Transverse colon (tissue), 4 donors: ENCODE results near the gene CLDN9. TPM values are rescaled to one million over a fixed set of nuclear protein-coding genes. Genes with fewer than 3 reads are reported as not detected.
"Not testable (repeated sequence)": the region's sequence is repeated elsewhere in the genome, so short reads cannot be mapped to it uniquely, and the experiment has no call there.

Source experiments
- DNase-seq: peaks from one replicate; pipeline ENCODE4 v3.0.0-alpha.2; 2019
- H3K27ac ChIP-seq, 4 donors: fragments of 200-600 bp; sonication (generic); 2 replicates each; pipeline ENCODE4 v1.5.1; 2016 to 2018; ENCODE audit warnings: inconsistent platforms in 4 of 4
- H3K27me3 ChIP-seq: fragments of 200-600 bp; sonication (generic); 2 replicates; pipeline ENCODE4 v1.5.1; 2017; ENCODE audit warnings: inconsistent platforms
- H3K36me3 ChIP-seq, 4 donors: fragments of 200-600 bp; sonication (generic); 2 replicates each; pipeline ENCODE4 v1.5.1; 2017 to 2019; ENCODE audit warnings: inconsistent platforms in 4 of 4
- H3K4me1 ChIP-seq, 4 donors: fragments of 200-600 bp; sonication (generic); 2 replicates each; pipeline ENCODE4 v1.5.1; 2017 to 2020; ENCODE audit warnings: inconsistent platforms in 4 of 4
- H3K4me3 ChIP-seq, 4 donors: fragments of 200-600 bp; sonication (generic); 1 replicate in 1 of 4; 2 replicates in 3 of 4; pipeline versions ENCODE4 v1.5.1 to v1.6.1; 2017 to 2019; ENCODE audit warnings: inconsistent platforms in 4 of 4
- H3K9me3 ChIP-seq, 2 donors: fragments of 200-600 bp; sonication (generic); 2 replicates each; pipeline ENCODE4 v1.5.1; 2017 to 2019; ENCODE audit warnings: inconsistent platforms in 2 of 2
- EP300 ChIP-seq: sonication (generic); formaldehyde crosslinking; IDR thresholded peaks from one replicate; pipeline ENCODE4 v1.6.1; 2017; ENCODE audit warnings: antibody characterized with exemption, low read depth
- POLR2A ChIP-seq: fragments of 450-650 bp; IDR thresholded peaks from one replicate; pipeline ENCODE4 v1.6.1; 2016; ENCODE audit warnings: antibody characterized with exemption, mild to moderate bottlenecking, moderate library complexity
- POLR2AphosphoS5 ChIP-seq, 3 donors: sonication (generic); formaldehyde crosslinking; IDR thresholded peaks; one replicate each; pipeline ENCODE4 v1.6.1; 2016; ENCODE audit warnings: antibody characterized with exemption in 3 of 3
- WGBS, 2 donors: methylation state at CpG; one replicate each; pipeline ENCODE4 v1.1.5; 2018; ENCODE audit warnings: low coverage in 1 of 2; 5-methylcytosine and 5-hydroxymethylcytosine counted together
- in situ Hi-C, 4 donors: fragments of 200-750 bp; cut with MboI; loops; one replicate each; pipeline versions ENCODE4 v1.15.0 to v1.15.1; 2017; ENCODE audit warnings: low sequenced_read_pairs in 3 of 4, low pct_ligation_motif_present in 1 of 4, low pct_unique_long_range_greater_than_20kb in 1 of 4
- intact Hi-C: fragments of 100-400 bp; cut with DNase I; formaldehyde crosslinking; loops from one replicate; pipeline ENCODE4 v1.15.1; 2023; ENCODE audit warnings: low total_unique reads
- total RNA-seq, 4 donors: library from RNA; depleted of rRNA; stranded (reverse); fragments of >200 nt; gene quantifications; one replicate each; pipeline ENCODE4 v1.1.0, GENCODE V29; 2016
- TF ChIP-seq, protein P1 (sequence below), 5 experiments: fragments of 200-600 bp in 3 of 5; fragments of 450-650 bp in 2 of 5; sonication (generic) in 3 of 5; IDR thresholded peaks; 1 replicate in 2 of 5; 2 replicates in 3 of 5; pipeline ENCODE4 v1.5.1; 2016 to 2017; ENCODE audit warnings: antibody characterized with exemption in 5 of 5, inconsistent platforms in 3 of 5, mild to moderate bottlenecking in 2 of 5, moderate library complexity in 1 of 5

Gene CLDN9
- total RNA-seq, 4 donors from 2014 or later, result 0.55 to 1.1 TPM; not detected in 2

DNA sequence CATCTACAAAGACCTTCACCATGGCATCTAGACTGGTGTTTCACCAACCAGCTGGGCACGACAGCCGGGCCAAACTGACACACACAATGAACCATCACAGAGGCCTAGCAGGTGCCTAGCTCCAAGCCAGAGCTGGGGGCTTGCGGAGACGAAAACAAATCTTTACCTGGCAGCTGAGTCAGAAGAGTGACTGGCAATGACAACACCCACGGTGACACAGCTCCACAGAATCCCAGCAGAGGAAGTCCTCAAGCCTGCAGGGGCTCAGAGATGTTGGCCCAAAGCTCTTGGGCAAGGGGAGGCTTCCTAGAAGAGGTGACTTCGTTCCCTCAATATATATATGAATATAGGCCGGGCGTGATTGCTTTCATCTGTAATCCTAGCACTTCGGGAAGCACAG, 38.8 kb downstream of the CLDN9 start:
- TF ChIP-seq EP300 (no peak), POLR2AphosphoS5 (IDR thresholded peaks at IDR 0.05) (no peak), POLR2A (no peak)
- TF ChIP-seq, protein P1, sequence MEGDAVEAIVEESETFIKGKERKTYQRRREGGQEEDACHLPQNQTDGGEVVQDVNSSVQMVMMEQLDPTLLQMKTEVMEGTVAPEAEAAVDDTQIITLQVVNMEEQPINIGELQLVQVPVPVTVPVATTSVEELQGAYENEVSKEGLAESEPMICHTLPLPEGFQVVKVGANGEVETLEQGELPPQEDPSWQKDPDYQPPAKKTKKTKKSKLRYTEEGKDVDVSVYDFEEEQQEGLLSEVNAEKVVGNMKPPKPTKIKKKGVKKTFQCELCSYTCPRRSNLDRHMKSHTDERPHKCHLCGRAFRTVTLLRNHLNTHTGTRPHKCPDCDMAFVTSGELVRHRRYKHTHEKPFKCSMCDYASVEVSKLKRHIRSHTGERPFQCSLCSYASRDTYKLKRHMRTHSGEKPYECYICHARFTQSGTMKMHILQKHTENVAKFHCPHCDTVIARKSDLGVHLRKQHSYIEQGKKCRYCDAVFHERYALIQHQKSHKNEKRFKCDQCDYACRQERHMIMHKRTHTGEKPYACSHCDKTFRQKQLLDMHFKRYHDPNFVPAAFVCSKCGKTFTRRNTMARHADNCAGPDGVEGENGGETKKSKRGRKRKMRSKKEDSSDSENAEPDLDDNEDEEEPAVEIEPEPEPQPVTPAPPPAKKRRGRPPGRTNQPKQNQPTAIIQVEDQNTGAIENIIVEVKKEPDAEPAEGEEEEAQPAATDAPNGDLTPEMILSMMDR (IDR thresholded peaks at IDR 0.05), result no peak
- Histone ChIP-seq H3K9me3 (no peaks in the 10 kb centered on the region), H3K36me3 (no peaks in the 10 kb centered on the region), H3K27ac (no peak overlapping the region), H3K27me3 (peaks cover 45% of the 10 kb centered on the region), H3K4me3 (no peak overlapping the region), H3K4me1 (peaks cover 0 to 6% (median 4%) of the 10 kb centered on the region in 4 donors)
- intact Hi-C loops, result loop anchor here (10.0 kb wide), 1 partner anchor 113 kb away; no protein-coding TSS in a partner anchor
- in situ Hi-C loops, result no loop called here
- WGBS, 2 donors, result 60% methylated on average over 9 of the region's 9 CpGs; no CpG with 5 or more reads in 1 of the 2 donors
- DNase-seq, result no peak

DNA sequence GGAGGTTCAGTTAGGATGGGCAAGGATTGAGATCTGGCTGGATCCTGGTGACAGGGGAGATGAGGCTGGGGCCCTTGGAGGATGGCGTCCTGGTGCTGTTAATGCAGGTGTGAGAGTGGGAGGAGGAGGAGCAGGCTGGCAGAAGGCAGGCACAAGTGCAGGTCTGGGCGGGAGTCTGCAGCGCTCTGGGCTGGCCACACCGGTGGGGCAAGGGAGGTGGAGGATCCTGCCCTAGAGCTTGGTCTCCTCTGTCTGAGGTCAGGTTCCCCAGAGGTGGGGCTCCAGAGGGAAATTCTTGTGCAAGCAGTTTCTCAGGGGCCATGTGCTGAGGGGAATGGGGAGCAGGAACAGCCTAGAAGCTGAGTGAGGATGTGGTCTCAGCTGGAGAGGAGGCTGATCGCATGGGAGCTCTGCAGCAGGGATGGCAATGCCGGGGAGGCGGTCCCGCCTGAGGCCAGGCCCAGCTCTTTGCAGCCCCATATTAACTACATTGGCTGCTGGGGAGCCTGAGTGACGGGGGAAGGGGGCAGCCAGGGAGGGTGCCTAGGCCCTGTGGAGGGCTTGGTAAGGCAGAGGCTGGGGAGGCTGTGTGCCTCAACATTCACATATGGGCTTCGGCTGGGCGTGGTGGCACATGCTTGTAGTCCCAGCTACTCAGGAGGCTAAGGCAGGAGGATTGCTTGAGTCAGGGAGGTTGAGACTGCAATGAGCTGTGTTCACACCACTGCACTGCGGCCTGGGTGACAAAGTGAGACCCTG, 40.0 kb downstream of the CLDN9 start:
- intact Hi-C loops, result loop anchor here (10.0 kb wide), 1 partner anchor 112 kb away; no protein-coding TSS in a partner anchor
- H3K36me3 ChIP-seq, H3K4me3 ChIP-seq, H3K4me1 ChIP-seq, H3K27ac ChIP-seq, in situ Hi-C loops, H3K9me3 ChIP-seq, DNase-seq: not testable (repeated sequence)
- WGBS, 2 donors, result 87 to 100% methylated on average over 2 to 11 of the region's 12 CpGs
- peaks cover 32% of the 10 kb centered on the region for H3K27me3 ChIP-seq

DNA sequence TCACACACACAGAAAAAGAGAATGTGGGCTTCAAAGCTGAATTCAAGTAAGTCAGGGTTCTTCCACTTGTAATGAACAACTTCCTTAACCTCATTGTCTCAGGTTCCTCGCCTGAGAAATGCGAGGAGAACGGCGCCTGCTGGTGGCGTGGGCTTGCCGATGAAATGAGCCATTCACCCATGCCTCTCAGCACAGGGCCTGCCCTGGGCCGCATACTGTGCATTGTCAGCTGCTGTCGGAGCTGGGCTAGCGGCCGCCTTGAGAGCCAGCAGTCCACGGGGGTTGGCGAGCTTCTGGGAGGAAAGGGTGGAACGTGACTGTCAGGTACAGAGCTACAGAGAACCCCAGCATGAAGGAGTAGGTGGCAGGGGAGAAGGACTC, 40.6 kb downstream of the CLDN9 start:
- H3K27ac ChIP-seq, H3K9me3 ChIP-seq, H3K4me3 ChIP-seq, H3K4me1 ChIP-seq, in situ Hi-C loops, DNase-seq, H3K36me3 ChIP-seq: not testable (repeated sequence)
- intact Hi-C loops, result loop anchor here (10.0 kb wide), 1 partner anchor 111 kb away; no protein-coding TSS in a partner anchor
- 88% methylated on average over 7 of the region's 13 CpGs; no CpG with 5 or more reads in 1 of the 2 donors for WGBS, 2 donors
- peaks cover 26% of the 10 kb centered on the region for H3K27me3 ChIP-seq

DNA sequence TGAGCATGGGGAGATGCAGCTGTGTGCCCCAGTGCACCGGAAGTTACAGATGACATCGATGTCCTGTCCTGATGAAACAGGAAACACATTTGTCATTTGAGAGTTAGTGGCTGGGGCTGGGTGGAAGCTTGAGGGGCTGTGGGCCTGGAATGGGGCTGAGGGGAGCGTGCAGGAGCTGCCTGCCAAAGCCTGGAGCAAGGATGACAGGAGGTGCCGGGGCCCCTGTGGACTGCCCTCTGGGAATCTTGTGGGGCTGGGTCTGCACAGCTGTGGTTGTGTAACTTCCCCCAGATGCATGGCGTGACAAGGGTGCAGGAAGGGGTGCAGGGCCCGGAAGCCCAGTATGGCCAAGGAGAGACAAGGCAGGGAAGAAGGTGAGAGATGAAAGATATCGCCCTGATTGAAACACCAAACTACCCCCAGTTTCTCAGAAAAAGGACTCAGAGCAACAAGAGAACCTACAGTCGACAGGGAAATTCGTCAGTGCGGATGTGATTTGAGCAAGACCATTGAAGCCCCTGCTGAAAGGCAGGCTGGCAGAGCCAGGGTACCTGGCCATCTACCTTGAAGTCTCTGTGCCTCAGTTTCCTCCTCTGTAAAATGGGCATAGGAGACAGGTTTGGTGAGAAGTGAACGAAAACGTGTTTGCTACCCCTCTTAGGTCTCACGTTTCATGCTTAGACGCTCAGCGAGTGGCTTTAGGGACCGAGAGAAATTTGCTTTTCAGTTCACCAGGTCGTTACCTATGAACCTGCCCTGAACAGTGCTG, 42.4 kb downstream of the CLDN9 start:
- in situ Hi-C loops, result no loop called here
- H3K27ac ChIP-seq, result no peak overlapping the region

DNA sequence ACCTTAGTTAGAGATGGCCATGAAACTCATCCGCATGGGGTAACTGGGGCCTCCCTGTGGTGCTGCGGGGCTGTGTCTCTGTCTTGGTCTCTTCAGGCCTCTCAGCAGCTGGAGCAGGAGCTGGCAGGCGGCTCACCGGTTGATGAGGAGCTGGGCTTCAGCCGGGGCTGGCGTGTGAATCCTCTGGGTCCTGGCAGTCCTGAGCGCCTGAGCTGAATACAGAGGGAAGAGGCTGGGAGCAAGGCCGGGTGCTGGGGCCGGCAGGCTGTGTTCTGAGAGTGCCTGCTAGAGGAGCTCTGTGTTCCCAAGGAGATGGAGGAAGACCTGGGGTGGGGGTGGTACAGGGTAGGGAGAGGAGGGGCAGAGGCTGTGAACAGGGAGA, 43.0 kb downstream of the CLDN9 start:
- DNase-seq, H3K27ac ChIP-seq, in situ Hi-C loops, H3K4me3 ChIP-seq, H3K9me3 ChIP-seq, H3K36me3 ChIP-seq, H3K27me3 ChIP-seq: not testable (repeated sequence)
- H3K4me1 ChIP-seq, result peaks cover 11 to 21% (median 18%) of the 10 kb centered on the region in 4 donors
- WGBS, 2 donors, result 85% methylated on average over 9 of the region's 9 CpGs; no CpG with 5 or more reads in 1 of the 2 donors
- intact Hi-C loops, result loop anchor here (5.0 to 10.0 kb wide), 2 partner anchors 72 to 109 kb away; no protein-coding TSS in a partner anchor

More for the DNA sequence above, 42.4 kb downstream of the CLDN9 start:
- 81 to 93% methylated on average over 5 to 17 of the region's 17 CpGs for WGBS, 2 donors
- no peak overlapping the region for H3K4me3 ChIP-seq
- no peak for DNase-seq
- TF ChIP-seq POLR2AphosphoS5 (IDR thresholded peaks at IDR 0.05) (no peak), POLR2A (no peak), EP300 (no peak)
- TF ChIP-seq, protein P1 (IDR thresholded peaks at IDR 0.05), result no peak
- H3K27me3 ChIP-seq, result peaks cover 8% of the 10 kb centered on the region
- H3K4me1 ChIP-seq, result peaks cover 11 to 21% (median 17%) of the 10 kb centered on the region in 4 donors
- intact Hi-C loops, result loop anchor here (5.0 to 10.0 kb wide), 2 partner anchors 72 to 110 kb away; no protein-coding TSS in a partner anchor
- no peaks in the 10 kb centered on the region for H3K9me3 ChIP-seq
- no peaks in the 10 kb centered on the region for H3K36me3 ChIP-seq
